Liver (tissue), 3 donors: ENCODE results near the gene GBE1.

Experiments used
- CTCF ChIP-seq: fragments of 150-350 bp; IDR thresholded peaks from 2 replicates; pipeline ENCODE4 v1.5.1; 2017; ENCODE audit warnings: improper control_type of control experiment, low read depth, low read length; ENCODE audit not compliant: missing input control
- GABPA ChIP-seq, 2 donors: IDR thresholded peaks in 1 of 2; conservative IDR thresholded peaks in 1 of 2; 2 replicates each; pipeline ENCODE4 v1.6.1; 2016; ENCODE audit warnings: antibody characterized with exemption in 2 of 2, mild to moderate bottlenecking in 1 of 2, moderate library complexity in 1 of 2
- JUND ChIP-seq, 2 donors: IDR thresholded peaks; 2 replicates each; pipeline ENCODE4 v1.6.1; 2016; ENCODE audit warnings: antibody characterized with exemption in 2 of 2
- MAX ChIP-seq: IDR thresholded peaks from 2 replicates; pipeline ENCODE4 v1.6.1; 2016; ENCODE audit warnings: antibody characterized with exemption
- REST ChIP-seq: IDR thresholded peaks from 2 replicates; pipeline ENCODE4 v1.6.1; 2016; ENCODE audit warnings: antibody characterized with exemption, mild to moderate bottlenecking
- TAF1 ChIP-seq: conservative IDR thresholded peaks from 2 replicates; pipeline ENCODE4 v1.6.1; 2016; ENCODE audit warnings: antibody characterized with exemption, mild to moderate bottlenecking
- YY1 ChIP-seq: IDR thresholded peaks from 2 replicates; pipeline ENCODE4 v1.6.1; 2016; ENCODE audit warnings: antibody characterized with exemption, mild to moderate bottlenecking
- ZBTB33 ChIP-seq: IDR thresholded peaks from 2 replicates; pipeline ENCODE4 v1.6.1; 2016; ENCODE audit warnings: antibody characterized with exemption
- donor health status: healthy.
- donor health status: healthy.

GRCh38 chr3:81579744-81580143, 181.7 kb downstream of the GBE1 start:
- no peak for TF ChIP-seq TAF1
- no peak for TF ChIP-seq CTCF
- TF ChIP-seq YY1: no peak
- no peak for TF ChIP-seq ZBTB33
- no peak for TF ChIP-seq GABPA (IDR thresholded peaks at IDR 0.05 in 1 of 2, conservative IDR thresholded peaks at IDR 0.05 in 1 of 2)
- TF ChIP-seq MAX: no peak
- no peak for TF ChIP-seq JUND (IDR thresholded peaks at IDR 0.05)
- TF ChIP-seq REST: no peak
